HG02943 (cell line): ENCODE results near the gene NRG2.

Experiments used
- ATAC-seq: cut with Tn5 transposase; IDR thresholded peaks from one replicate; pipeline ENCODE4 v1.9.1; 2021; ENCODE audit warnings: mild to moderate bottlenecking, low read depth, moderate library complexity; ENCODE audit not compliant: unreplicated experiment

The NRG2 gene

GRCh38 chr5:139951983-139952382, 91.1 kb downstream of the NRG2 start:
- no peak for ATAC-seq

GRCh38 chr5:139951296-139951924, 91.7 kb downstream of the NRG2 start:
- ATAC-seq: no peak

- no peak for ATAC-seq
Measured at GRCh38 chr5:139950436-139950835, 92.7 kb downstream of the NRG2 start.

- no peak for ATAC-seq
Measured at GRCh38 chr5:139949710-139950109, 93.4 kb downstream of the NRG2 start.

GRCh38 chr5:139947727-139948126, 95.4 kb downstream of the NRG2 start:
- no peak for ATAC-seq

- ATAC-seq: no peak
Measured at GRCh38 chr5:139946440-139946839, 96.7 kb downstream of the NRG2 start.

GRCh38 chr5:139946006-139946405, 97.1 kb downstream of the NRG2 start:
- ATAC-seq: no peak

GRCh38 chr5:139942243-139942642, 100.9 kb downstream of the NRG2 start:
- no peak for ATAC-seq

GRCh38 chr5:139930406-139930805, 112.7 kb downstream of the NRG2 start:
- no peak for ATAC-seq

- no peak for ATAC-seq
Measured at GRCh38 chr5:139926797-139927503, 116.1 kb downstream of the NRG2 start.

- ATAC-seq: no peak
Measured at GRCh38 chr5:139925650-139926640, 117.2 kb downstream of the NRG2 start.

GRCh38 chr5:139925216-139925562, 117.9 kb downstream of the NRG2 start:
- no peak for ATAC-seq

GRCh38 chr5:139924294-139925215, 118.5 kb downstream of the NRG2 start:
- ATAC-seq: no peak

- no peak for ATAC-seq
Measured at GRCh38 chr5:139919308-139919707, 123.8 kb downstream of the NRG2 start.

- no peak for ATAC-seq
Measured at GRCh38 chr5:139915834-139916233, 127.3 kb downstream of the NRG2 start.

GRCh38 chr5:139915266-139915665, 127.8 kb downstream of the NRG2 start:
- ATAC-seq: no peak

- no peak for ATAC-seq
Measured at GRCh38 chr5:139914218-139914807, 128.8 kb downstream of the NRG2 start.

GRCh38 chr5:139912804-139913203, 130.3 kb downstream of the NRG2 start:
- ATAC-seq: no peak

GRCh38 chr5:139912158-139912557, 130.9 kb downstream of the NRG2 start:
- no peak for ATAC-seq
